HFFc6 (cell line): ENCODE results near the gene AFF2. TPM values are rescaled to one million over a fixed set of nuclear protein-coding genes. Genes with fewer than 3 reads are reported as not detected.

Experiments
- DNase-seq: peaks from one replicate; pipeline ENCODE4 v3.0.0-alpha.2; 2018
- H3K27ac Mint-ChIP-seq: 2 replicates; pipeline ENCODE4 v1.8.0; 2020; ENCODE audit warnings: mild to moderate bottlenecking, mixed read lengths
- H3K27me3 Mint-ChIP-seq: 2 replicates; pipeline ENCODE4 v1.8.0; 2021; ENCODE audit warnings: mild to moderate bottlenecking, moderate library complexity, mixed read lengths; ENCODE audit not compliant: insufficient read depth
- H3K36me3 Mint-ChIP-seq: 2 replicates; pipeline ENCODE4 v1.8.0; 2021; ENCODE audit warnings: low read depth, mixed read lengths
- H3K4me1 Mint-ChIP-seq: 2 replicates; pipeline ENCODE4 v1.8.0; 2020; ENCODE audit warnings: low read depth, mixed read lengths
- H3K4me3 Mint-ChIP-seq: 2 replicates; pipeline ENCODE4 v1.8.0; 2020; ENCODE audit warnings: mild to moderate bottlenecking, moderate library complexity, mixed read lengths
- H3K9me3 Mint-ChIP-seq: 2 replicates; pipeline ENCODE4 v1.8.0; 2020; ENCODE audit warnings: mild to moderate bottlenecking, mixed read lengths
- CTCF ChIP-seq: fragments of 200-600 bp; sonication (generic); IDR thresholded peaks from 2 replicates; pipeline ENCODE4 v1.5.0; 2021; ENCODE audit warnings: antibody characterized with exemption, mild to moderate bottlenecking
- total RNA-seq, 6 experiments: library from RNA; stranded (reverse); fragmentation: NEBNext Ultra II Directional; extraction: Animal tissue kit (Norgen Biotek cat#: 25700); gene quantifications; 2 replicates in 1 of 6; 3 replicates in 5 of 6; pipeline ENCODE4 v1.2.3, GENCODE V29; 2021

Gene AFF2
- total RNA-seq, 6 experiments from 2014 or later, result not detected

GRCh38 chrX:149010853-149011224, 510.4 kb downstream of the AFF2 start:
- Mint-ChIP-seq H3K9me3 (0 out of 2 replicates have a peak, but pooled peaks cover 7% of the 10 kb centered on the region), H3K27me3 (no peaks in the 10 kb centered on the region)

GRCh38 chrX:149013081-149013480, 512.7 kb downstream of the AFF2 start:
- H3K4me3 Mint-ChIP-seq, result no peak overlapping the region
- no peak for DNase-seq
- TF ChIP-seq CTCF, result no peak
- no peak overlapping the region for H3K27ac Mint-ChIP-seq
- H3K36me3 Mint-ChIP-seq, result no peaks in the 10 kb centered on the region
- 0 out of 2 replicates have a peak, but pooled peaks cover 3% of the 10 kb centered on the region for H3K9me3 Mint-ChIP-seq
- no peaks in the 10 kb centered on the region for H3K27me3 Mint-ChIP-seq
- no peaks in the 10 kb centered on the region for H3K4me1 Mint-ChIP-seq

More at GRCh38 chrX:149010853-149011224, 510.4 kb downstream of the AFF2 start:
- Mint-ChIP-seq H3K4me1 (no peaks in the 10 kb centered on the region), H3K36me3 (no peaks in the 10 kb centered on the region), H3K4me3 (no peak overlapping the region), H3K27ac (no peak overlapping the region)
- DNase-seq, result no peak
- TF ChIP-seq CTCF, result no peak

- Mint-ChIP-seq H3K27ac (no peak overlapping the region), H3K4me3 (no peak overlapping the region), H3K27me3 (no peaks in the 10 kb centered on the region), H3K9me3 (peaks cover 15% of the 10 kb centered on the region; the same call in 1 of the 2 replicates), H3K36me3 (no peaks in the 10 kb centered on the region), H3K4me1 (no peaks in the 10 kb centered on the region)
- TF ChIP-seq CTCF, result no peak
- no peak for DNase-seq
These were observed 520.7 kb downstream of the AFF2 start for GRCh38 chrX:149021159-149021558.

GRCh38 chrX:149022485-149022884, 522.1 kb downstream of the AFF2 start:
- Mint-ChIP-seq H3K36me3 (no peaks in the 10 kb centered on the region), H3K9me3 (peaks cover 15% of the 10 kb centered on the region; the same call in 1 of the 2 replicates), H3K27me3 (no peaks in the 10 kb centered on the region), H3K4me3 (no peak overlapping the region), H3K27ac (no peak overlapping the region), H3K4me1 (no peaks in the 10 kb centered on the region)
- DNase-seq, result no peak
- TF ChIP-seq CTCF, result no peak

GRCh38 chrX:149032449-149032848, 532.0 kb downstream of the AFF2 start:
- no peaks in the 10 kb centered on the region for H3K4me1 Mint-ChIP-seq
- H3K4me3 Mint-ChIP-seq, result no peak overlapping the region
- TF ChIP-seq CTCF, result no peak
- no peaks in the 10 kb centered on the region for H3K36me3 Mint-ChIP-seq
- no peak for DNase-seq
- H3K27me3 Mint-ChIP-seq, result no peaks in the 10 kb centered on the region; the same call in 1 of the 2 replicates
- H3K27ac Mint-ChIP-seq, result no peak overlapping the region
- H3K9me3 Mint-ChIP-seq, result no peaks in the 10 kb centered on the region; the same call in 1 of the 2 replicates

GRCh38 chrX:149036086-149036485, 535.7 kb downstream of the AFF2 start:
- Mint-ChIP-seq H3K27me3 (no peaks in the 10 kb centered on the region; the same call in 1 of the 2 replicates), H3K27ac (no peak overlapping the region)

More at GRCh38 chrX:149036086-149036485, 535.7 kb downstream of the AFF2 start:
- no peak overlapping the region for H3K4me3 Mint-ChIP-seq
- TF ChIP-seq CTCF, result no peak
- no peaks in the 10 kb centered on the region for H3K36me3 Mint-ChIP-seq
- DNase-seq, result no peak
- no peaks in the 10 kb centered on the region for H3K4me1 Mint-ChIP-seq
- no peaks in the 10 kb centered on the region; the same call in 1 of the 2 replicates for H3K9me3 Mint-ChIP-seq
